GM18861 (cell line): ENCODE data around the gene HELLS.
"Not testable (repeated sequence)": the region's sequence is repeated elsewhere in the genome, so short reads cannot be mapped to it uniquely, and the experiment has no call there.

Source experiments
- ATAC-seq: cut with Tn5 transposase; IDR thresholded peaks from one replicate; pipeline ENCODE4 v1.9.1; 2021; ENCODE audit not compliant: unreplicated experiment

Gene HELLS

GRCh38 chr10:94545391-94546048 is at the start of gene HELLS:
TSS of gene HELLS (plus strand) at chr10:94545788. CDS start at chr10:94545922, 134 bp downstream.
- peak; percentile 60 for ATAC-seq

GRCh38 chr10:94496010-94496409 is 49.6 kb upstream of the HELLS start:
- no peak for ATAC-seq

DNA sequence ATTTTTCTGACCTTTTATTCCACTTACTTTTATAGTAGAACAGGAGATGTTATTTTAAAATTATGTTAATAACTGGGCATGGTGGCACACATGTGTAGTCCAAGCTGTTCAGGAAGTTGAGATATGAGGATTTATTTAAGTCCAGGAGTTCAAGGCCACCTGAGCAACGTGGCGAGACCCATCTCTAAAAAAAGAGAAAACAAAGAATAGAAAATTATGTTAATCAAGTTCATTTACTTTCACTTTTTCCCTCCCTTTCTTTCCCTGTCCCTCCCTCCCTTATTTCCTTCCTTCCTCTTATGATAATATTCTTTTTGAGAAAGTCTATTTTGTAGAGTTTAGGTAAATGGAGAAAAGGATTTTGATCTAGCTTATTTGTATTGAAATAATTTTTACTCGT is 48.9 kb upstream of the HELLS start:
- ATAC-seq = no peak

GRCh38 chr10:94500063-94500462 is 45.5 kb upstream of the HELLS start:
- ATAC-seq = no peak

DNA sequence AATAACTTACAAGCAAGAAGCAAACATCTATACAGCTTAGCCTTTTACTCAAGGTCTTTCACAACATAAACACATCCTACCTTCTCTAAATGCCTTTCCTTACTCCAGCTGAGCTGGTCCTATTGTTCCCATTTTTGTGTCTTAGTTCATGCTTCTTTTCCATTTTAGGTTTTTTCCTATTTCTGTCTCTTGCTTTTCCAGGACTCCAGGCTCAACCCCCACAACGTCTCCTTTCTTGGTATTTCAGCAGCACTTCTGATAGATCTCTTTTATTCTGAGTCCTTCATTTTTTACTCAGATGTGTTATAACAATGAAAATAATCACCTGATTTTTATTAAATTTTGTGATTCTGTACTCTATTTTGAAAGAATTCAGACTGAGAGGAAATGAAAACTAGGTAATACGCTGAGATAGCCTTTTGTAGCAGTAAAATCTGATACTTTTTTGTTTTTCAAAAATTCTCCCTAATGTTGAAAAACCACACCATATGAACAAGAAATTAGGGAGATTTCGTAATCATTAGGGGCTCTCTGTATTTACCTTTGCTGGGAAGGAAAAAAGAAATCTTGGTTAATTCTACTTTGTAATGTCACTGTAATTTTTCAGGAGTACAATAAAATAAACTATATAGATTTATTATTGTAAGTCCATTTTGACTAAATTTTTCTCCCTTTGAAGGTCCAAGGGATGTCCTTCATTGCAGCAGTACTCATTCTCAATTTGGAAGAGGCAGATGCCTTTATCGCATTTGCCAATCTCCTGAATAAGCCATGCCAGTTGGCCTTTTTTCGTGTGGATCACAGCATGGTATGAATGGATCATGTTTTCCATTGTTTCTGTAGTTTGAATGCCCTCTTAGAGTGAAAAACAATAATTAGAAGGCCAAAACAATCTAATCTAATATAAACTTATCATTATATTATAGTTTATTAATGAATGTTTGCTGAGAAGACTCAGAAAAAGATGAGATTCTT is 24.0 kb upstream of the HELLS start:
- no peak for ATAC-seq

DNA sequence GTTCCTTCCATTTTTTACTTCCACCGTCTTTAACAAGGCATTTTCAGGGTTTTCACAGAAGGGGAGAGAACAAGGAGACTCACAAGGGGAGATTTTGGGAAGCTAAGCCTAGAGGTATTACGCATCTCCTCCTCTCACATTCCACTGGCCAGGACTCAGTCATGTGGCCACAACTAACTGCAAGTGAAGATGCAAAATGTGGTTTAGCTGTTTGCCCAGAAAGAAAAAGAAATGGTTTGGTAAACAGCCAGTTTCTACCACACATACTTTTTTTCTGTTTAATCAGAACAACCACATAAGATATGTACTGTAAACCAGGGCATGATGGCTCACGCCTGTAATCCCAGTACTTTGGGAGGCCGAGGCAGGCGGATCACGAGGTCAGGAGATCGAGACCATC is 21.4 kb upstream of the HELLS start:
- ATAC-seq = no peak

- no peak for ATAC-seq
Measured at GRCh38 chr10:94524711-94525110, 20.9 kb upstream of the HELLS start.

GRCh38 chr10:94531550-94531949 is 14.0 kb upstream of the HELLS start:
- ATAC-seq = not testable (repeated sequence)

DNA sequence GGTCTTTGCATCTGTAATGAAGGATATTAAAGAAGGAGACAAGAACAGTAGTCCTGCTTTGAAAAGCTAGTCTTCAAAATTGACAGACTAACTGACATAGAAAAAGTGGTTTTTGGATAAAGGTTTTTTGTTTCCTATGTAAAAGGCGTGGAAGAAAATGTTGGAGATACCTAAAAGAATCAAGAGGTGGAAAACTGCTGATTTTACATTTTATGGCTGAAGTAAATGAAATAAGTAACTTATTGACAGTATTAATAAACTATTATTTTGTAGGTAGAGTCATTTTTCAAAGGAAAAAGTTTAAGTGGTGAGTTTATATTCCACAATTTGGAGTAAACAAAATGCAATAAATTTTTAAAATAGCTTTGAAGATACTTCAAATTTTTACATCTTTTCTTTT is 12.6 kb upstream of the HELLS start:
- no peak for ATAC-seq

DNA sequence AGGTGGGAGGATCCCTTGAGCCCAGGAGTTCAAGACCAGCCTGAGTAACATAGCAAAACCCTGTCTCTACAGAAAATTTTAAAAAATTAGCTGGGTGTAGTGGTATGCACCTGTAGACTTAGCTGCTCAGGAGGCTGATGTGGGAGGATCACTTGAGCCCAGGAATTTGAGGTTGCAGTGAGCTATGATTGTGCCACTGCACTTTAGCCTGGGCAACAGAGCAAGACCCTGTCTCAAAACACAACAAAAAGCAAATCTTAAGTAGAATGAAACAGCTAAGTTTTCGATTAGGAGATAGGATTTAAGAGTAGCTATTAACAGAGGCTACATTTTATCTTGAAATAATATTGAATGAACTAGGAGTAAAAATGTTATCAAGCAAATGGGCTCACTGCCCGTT is 3.3 kb upstream of the HELLS start:
- not testable (repeated sequence) for ATAC-seq

GRCh38 chr10:94546049-94546900 is 687 bp downstream of the HELLS start:
- ATAC-seq = no peak

DNA sequence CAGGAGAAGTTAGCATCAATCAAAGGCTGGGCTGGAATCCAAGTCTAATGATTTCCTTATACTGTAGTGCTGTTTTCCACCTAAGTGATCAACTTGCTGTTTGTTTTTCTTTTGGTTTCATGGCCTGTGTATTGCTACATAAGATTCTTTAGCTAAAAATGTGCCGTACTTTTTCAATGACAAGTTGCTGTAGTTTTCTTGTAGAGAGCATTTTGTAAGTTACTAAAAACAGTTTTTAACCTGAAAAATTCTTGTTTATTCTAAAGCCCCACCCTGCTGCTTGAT is 1.3 kb downstream of the HELLS start:
- no peak for ATAC-seq

DNA sequence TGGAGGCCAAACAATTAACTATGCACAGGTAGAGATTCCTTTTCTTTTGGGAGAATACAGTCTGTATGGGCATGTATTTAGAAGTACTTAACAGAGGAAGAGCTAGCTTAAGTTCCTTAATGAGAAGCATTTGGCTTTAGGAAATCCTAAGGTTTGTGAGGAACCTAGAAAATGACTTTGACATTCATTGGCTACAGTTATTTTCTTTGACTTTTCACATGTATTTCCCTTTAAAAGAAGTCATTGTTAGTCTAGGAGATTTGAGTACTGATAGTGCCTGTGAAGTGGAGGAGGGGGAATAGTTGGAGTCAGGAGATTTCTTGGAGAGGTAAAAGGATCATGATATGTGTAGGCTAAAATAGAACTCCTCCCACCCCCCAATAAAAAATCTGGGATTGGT is 3.6 kb downstream of the HELLS start:
- no peak for ATAC-seq

DNA sequence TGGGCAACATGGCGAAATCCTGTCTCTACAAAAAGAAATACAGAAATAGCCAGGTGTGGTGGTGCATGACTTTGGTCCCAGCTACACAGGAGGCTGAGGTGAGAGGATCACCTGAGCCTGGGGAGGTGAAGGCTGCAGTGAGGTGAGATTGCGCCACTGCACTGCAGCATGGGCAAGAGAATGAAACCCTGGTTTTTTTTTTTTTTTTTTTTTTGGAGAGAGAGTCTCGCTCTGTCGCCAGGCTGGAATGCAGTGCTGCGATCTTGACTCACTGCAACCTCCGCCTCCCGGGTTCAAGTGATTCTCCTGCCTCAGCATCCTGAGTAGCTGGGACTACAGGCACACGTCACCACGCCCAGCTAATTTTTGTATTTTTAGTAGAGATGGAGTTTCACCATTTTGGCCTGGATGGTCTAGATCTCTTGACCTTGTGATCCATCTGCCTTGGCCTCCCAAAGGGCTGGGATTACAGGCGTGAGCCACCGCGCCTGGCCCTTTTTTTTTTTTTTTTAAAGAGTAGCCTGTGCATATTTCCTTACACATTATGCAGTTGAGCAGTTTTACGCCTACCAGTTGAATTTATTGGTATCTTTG is 22.2 kb downstream of the HELLS start:
- ATAC-seq = not testable (repeated sequence)

GRCh38 chr10:94571081-94571480 is 25.5 kb downstream of the HELLS start:
- no peak for ATAC-seq

- no peak for ATAC-seq
Measured at GRCh38 chr10:94571528-94571927, 25.9 kb downstream of the HELLS start.

GRCh38 chr10:94578790-94579189 is 33.2 kb downstream of the HELLS start:
- no peak for ATAC-seq

DNA sequence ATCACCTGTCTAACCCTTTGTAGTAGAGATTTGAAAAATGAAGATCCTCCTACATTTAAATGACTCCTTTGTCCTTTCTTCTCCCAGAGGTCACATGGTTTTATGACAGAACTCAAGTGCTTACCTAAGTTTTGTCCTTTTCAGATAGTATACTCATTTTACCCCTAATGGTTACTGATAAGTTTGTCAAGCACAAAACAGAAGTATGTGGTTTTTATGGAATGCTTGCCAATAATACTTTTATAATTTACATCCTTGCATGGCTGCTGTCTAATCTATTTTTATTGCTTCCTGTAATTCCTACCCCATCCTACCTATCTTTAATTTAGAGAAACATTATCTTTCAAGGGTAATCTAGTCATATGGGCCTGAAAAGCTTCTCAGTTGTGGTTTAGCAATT is 37.5 kb downstream of the HELLS start:
- ATAC-seq = no peak

GRCh38 chr10:94591461-94592205 is 46.0 kb downstream of the HELLS start:
- ATAC-seq = peak; percentile 86

- no peak for ATAC-seq
Measured at GRCh38 chr10:94602729-94603515, 57.3 kb downstream of the HELLS start.
